Calu3 (cell line): Measurements from ENCODE around the gene AGBL5. TPM values are rescaled to one million over a fixed set of nuclear protein-coding genes. Genes with fewer than 3 reads are reported as not detected.

Source experiments
- BruUV-seq: library from RNA; stranded (reverse); fragments of 400-500 nt; replicated peaks from 2 replicates; lab custom pipeline; 2021; lab: Mats Ljungman, UMichigan
- CTCF ChIA-PET: fragments of 300-600 bp; sonication (Branson Sonifier 250); formaldehyde crosslinking; loops from one replicate; lab custom pipeline; 2022; ENCODE audit warnings: antibody characterized with exemption; lab: Charles Lee
- DNase-seq: peaks from one replicate; pipeline ENCODE4 v3.0.0; 2022
- H3K27ac Mint-ChIP-seq: one replicate; pipeline ENCODE4 v1.8.0; 2022; ENCODE audit warnings: mixed read lengths; ENCODE audit not compliant: unreplicated experiment
- H3K27me3 Mint-ChIP-seq: one replicate; pipeline ENCODE4 v1.8.0; 2022; ENCODE audit warnings: mixed read lengths; ENCODE audit not compliant: unreplicated experiment
- H3K36me3 Mint-ChIP-seq: one replicate; pipeline ENCODE4 v1.8.0; 2022; ENCODE audit warnings: mild to moderate bottlenecking, moderate library complexity, mixed read lengths; ENCODE audit not compliant: insufficient read depth, unreplicated experiment
- H3K4me1 Mint-ChIP-seq: one replicate; pipeline ENCODE4 v1.8.0; 2022; ENCODE audit warnings: mild to moderate bottlenecking, low read depth, mixed read lengths; ENCODE audit not compliant: unreplicated experiment
- H3K4me3 Mint-ChIP-seq: one replicate; pipeline ENCODE4 v1.8.0; 2022; ENCODE audit warnings: mild to moderate bottlenecking, low read depth, moderate library complexity, mixed read lengths; ENCODE audit not compliant: unreplicated experiment
- H3K9me3 Mint-ChIP-seq: one replicate; pipeline ENCODE4 v1.8.0; 2022; ENCODE audit warnings: low read depth, mixed read lengths; ENCODE audit not compliant: unreplicated experiment
- intact Hi-C: fragments of 100-400 bp; cut with micrococcal nuclease; formaldehyde crosslinking; loops from one replicate; pipeline ENCODE4 v1.10.0; 2022; ENCODE audit not compliant: unreplicated experiment
- total RNA-seq: library from RNA; stranded (reverse); gene quantifications from 2 replicates; pipeline ENCODE4 v1.2.3, GENCODE V29; 2022
- TF ChIP-seq, protein P1 (sequence below): fragments of 200-600 bp; IDR thresholded peaks from one replicate; pipeline ENCODE4 v1.8.0; 2022; ENCODE audit warnings: antibody characterized with exemption; ENCODE audit not compliant: unreplicated experiment

The AGBL5 gene
- total RNA-seq, 1 experiment from 2014 or later, result 25.2 TPM

DNA sequence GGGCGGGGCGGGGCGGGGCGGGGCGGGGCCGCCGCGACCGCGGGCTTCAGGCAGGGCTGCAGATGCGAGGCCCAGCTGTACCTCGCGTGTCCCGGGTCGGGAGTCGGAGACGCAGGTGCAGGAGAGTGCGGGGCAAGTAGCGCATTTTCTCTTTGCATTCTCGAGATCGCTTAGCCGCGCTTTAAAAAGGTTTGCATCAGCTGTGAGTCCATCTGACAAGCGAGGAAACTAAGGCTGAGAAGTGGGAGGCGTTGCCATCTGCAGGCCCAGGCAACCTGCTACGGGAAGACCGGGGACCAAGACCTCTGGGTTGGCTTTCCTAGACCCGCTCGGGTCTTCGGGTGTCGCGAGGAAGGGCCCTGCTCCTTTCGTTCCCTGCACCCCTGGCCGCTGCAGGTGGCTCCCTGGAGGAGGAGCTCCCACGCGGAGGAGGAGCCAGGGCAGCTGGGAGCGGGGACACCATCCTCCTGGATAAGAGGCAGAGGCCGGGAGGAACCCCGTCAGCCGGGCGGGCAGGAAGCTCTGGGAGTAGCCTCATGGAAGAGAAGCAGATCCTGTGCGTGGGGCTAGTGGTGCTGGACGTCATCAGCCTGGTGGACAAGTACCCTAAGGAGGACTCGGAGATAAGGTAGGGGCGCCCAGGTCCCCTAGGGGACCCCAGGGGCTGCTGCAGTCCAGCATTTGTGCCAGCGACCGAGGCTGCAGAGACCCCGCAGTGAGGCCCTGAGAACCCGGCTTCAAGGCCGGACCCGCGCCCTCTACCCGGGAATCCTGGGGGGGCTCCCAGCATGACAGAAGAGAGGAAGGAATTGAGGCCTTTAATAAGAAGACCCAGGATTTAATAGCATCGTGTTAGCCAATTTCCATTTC lies 35.5 kb downstream of the AGBL5 start, which contains the start of gene KHK:
Gene KHK (plus strand): TSS at position 49 of the 870 bp plus-strand sequence. CDS start 488 bp downstream, at position 537.
- H3K27ac Mint-ChIP-seq, result peak within 1 kb of the TSS; percentile 44
- BruUV-seq, result no TSS peak

DNA sequence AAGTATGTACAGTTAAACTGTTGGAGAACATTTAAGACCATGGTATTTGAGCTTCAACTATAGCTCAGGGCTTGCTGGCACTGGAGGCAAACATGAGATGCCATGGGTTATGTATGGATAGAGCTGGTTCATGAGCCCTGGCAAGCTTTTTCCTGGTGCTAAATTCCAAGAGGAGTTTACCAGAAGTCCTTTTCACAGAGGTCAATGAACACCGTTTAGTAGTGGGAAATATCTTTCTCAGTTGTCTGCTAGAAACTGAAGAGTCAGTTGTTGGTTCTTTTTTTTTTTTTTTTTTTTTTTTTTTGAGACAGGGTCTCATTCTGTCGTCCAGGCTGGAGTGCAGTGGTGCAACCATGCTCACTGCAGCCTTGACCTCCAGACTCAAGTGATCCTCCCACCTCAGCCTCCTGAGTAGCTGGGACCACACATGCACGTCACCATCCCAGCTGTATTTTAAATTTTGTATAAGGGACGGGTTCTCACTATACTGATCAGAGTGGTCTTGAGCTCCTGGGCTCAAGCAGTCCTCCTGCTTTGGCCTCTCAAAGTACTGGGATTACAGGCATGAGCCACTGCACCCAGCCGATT lies 36.4 kb downstream of the AGBL5 start:
- peaks cover 7% of the 10 kb centered on the region for H3K4me1 Mint-ChIP-seq
- no peaks in the 10 kb centered on the region for H3K9me3 Mint-ChIP-seq
- DNase-seq, result no peak
- H3K27me3 Mint-ChIP-seq, result no peaks in the 10 kb centered on the region
- TF ChIP-seq, protein P1, sequence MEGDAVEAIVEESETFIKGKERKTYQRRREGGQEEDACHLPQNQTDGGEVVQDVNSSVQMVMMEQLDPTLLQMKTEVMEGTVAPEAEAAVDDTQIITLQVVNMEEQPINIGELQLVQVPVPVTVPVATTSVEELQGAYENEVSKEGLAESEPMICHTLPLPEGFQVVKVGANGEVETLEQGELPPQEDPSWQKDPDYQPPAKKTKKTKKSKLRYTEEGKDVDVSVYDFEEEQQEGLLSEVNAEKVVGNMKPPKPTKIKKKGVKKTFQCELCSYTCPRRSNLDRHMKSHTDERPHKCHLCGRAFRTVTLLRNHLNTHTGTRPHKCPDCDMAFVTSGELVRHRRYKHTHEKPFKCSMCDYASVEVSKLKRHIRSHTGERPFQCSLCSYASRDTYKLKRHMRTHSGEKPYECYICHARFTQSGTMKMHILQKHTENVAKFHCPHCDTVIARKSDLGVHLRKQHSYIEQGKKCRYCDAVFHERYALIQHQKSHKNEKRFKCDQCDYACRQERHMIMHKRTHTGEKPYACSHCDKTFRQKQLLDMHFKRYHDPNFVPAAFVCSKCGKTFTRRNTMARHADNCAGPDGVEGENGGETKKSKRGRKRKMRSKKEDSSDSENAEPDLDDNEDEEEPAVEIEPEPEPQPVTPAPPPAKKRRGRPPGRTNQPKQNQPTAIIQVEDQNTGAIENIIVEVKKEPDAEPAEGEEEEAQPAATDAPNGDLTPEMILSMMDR, result no peak
- H3K27ac Mint-ChIP-seq, result no peak overlapping the region
- H3K4me3 Mint-ChIP-seq, result no peak overlapping the region
- CTCF ChIA-PET, result interaction anchor here (0.7 to 2.7 kb wide), 2 partner anchors 54 to 126 kb away, joined by 9 to 10 read pairs; no protein-coding TSS in a partner anchor
- no TSS peak for BruUV-seq
- intact Hi-C loops, result no loop called here
- peaks cover 21% of the 10 kb centered on the region for H3K36me3 Mint-ChIP-seq

More for the DNA sequence above, 35.5 kb downstream of the AGBL5 start, which contains the start of gene KHK:
- TF ChIP-seq, protein P1, result peak; percentile 4
- Mint-ChIP-seq H3K4me1 (peaks cover 7% of the 10 kb centered on the region), H3K9me3 (no peaks in the 10 kb centered on the region), H3K4me3 (peak within 1 kb of the TSS; percentile 82), H3K27me3 (no peaks in the 10 kb centered on the region), H3K36me3 (peaks cover 25% of the 10 kb centered on the region)
- CTCF ChIA-PET, result interaction anchor here (0.7 to 2.7 kb wide), 7 partner anchors 53 to 206 kb away, joined by 3 to 10 read pairs (median 5); partner anchors contain the start of gene CAD
- intact Hi-C loops, result no loop called here
- DNase-seq, result peak; percentile 41

DNA sequence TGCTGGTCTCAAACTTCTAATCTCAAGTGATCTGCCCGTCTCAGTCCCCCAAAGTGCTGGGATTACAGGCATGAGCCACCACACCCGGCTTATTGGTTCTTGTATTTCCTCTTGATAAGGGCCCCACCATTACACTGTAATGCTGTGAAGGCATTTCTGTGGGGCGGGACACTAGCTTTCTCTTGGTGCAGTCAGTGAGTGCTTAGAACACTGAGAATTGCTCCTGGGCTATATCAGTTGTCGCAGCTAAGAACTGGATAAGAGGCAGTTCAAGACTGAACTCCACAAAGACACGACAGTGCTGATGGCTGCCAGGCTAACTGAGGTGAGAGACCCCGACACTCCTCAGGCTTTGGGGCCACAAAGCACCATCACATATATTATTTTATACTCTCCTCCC lies 37.2 kb downstream of the AGBL5 start:
- Mint-ChIP-seq H3K9me3 (no peaks in the 10 kb centered on the region), H3K4me3 (no peak overlapping the region), H3K27ac (no peak overlapping the region), H3K4me1 (peaks cover 7% of the 10 kb centered on the region), H3K36me3 (peaks cover 21% of the 10 kb centered on the region), H3K27me3 (no peaks in the 10 kb centered on the region)
- BruUV-seq, result no TSS peak
- CTCF ChIA-PET, result no interaction called here
- no peak for DNase-seq
- TF ChIP-seq, protein P1, result no peak
- intact Hi-C loops, result no loop called here

DNA sequence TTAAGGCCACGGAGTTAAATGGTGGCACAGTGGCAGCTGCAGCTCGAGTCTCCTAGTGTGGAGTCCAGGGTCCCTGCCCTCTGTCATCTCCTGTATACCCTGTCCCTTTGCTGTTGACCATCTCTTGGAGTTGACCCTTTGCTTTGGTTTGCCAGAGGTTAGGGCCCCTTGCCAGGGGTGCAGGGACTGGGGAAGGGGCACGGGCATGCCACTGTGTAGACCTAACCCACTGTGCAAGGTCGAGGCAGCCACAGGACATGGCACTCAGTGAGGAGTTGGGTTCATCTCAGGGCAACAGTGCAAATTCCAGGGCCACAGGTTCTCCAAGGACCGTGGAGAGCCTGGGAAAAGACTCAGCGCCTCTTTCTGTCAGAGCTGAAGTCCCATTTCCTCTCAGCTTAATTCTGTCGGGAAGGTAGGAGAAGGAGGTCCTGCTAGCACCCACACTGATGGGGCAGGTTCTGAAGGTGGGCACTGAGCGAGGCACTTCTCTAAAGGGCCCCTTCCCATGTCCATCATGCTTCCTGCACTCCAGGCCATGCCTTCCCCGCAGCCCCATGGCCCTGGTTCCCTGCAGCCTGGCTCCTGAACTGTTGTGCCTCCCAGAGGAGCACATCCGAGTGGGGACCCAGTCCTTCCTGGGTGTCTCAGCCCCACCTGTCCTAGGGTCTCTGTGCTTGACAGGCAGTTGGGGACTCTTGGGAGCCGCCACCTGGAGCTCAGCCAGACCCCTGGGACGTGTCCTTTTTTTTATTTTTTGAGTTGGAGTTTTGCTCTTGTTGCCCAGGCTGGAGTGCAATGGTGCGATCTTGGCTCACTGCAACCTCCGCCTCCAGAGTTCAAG lies 37.9 kb downstream of the AGBL5 start:
- DNase-seq, result no peak
- no peak overlapping the region for H3K4me3 Mint-ChIP-seq
- H3K27me3 Mint-ChIP-seq, result no peaks in the 10 kb centered on the region
- peaks cover 21% of the 10 kb centered on the region for H3K36me3 Mint-ChIP-seq
- CTCF ChIA-PET, result interaction anchor here (0.6 kb wide), 1 partner anchor 18 kb away, joined by 5 read pairs; the partner anchor contains the start of gene OST4
- intact Hi-C loops, result no loop called here
- no peak overlapping the region for H3K27ac Mint-ChIP-seq
- no peaks in the 10 kb centered on the region for H3K9me3 Mint-ChIP-seq
- H3K4me1 Mint-ChIP-seq, result peaks cover 14% of the 10 kb centered on the region
- no TSS peak for BruUV-seq
- TF ChIP-seq, protein P1, result no peak
